Subcutaneous abdominal adipose tissue (tissue), 5 donors: Measurements from ENCODE around the gene CNTN3.

Source experiments
- H3K27ac ChIP-seq: one replicate; pipeline ENCODE4 v1.7.0; 2013; ENCODE audit warnings: low read depth, mild to moderate bottlenecking, inconsistent platforms, low read length, moderate library complexity
- H3K27me3 ChIP-seq, 5 donors: one replicate each; pipeline ENCODE4 v1.7.0; 2013; ENCODE audit warnings: low read length in 5 of 5, inconsistent platforms in 1 of 5; ENCODE audit not compliant: control insufficient read depth in 5 of 5, insufficient read depth in 4 of 5
- H3K36me3 ChIP-seq, 5 donors: one replicate each; pipeline ENCODE4 v1.7.0; 2013; ENCODE audit warnings: low read length in 5 of 5; ENCODE audit not compliant: control insufficient read depth in 5 of 5, insufficient read depth in 5 of 5
- H3K4me1 ChIP-seq, 5 donors: one replicate each; pipeline ENCODE4 v1.7.0; 2013; ENCODE audit warnings: low read length in 5 of 5, mild to moderate bottlenecking in 3 of 5, moderate library complexity in 1 of 5; ENCODE audit not compliant: control insufficient read depth in 5 of 5, insufficient read depth in 5 of 5
- H3K4me3 ChIP-seq, 5 donors: one replicate each; pipeline ENCODE4 v1.7.0; 2013; ENCODE audit warnings: low read length in 5 of 5, low read depth in 1 of 5
- H3K9ac ChIP-seq, 5 donors: one replicate each; pipeline ENCODE4 v1.7.0; 2013; ENCODE audit warnings: low read length in 5 of 5, mild to moderate bottlenecking in 4 of 5, moderate library complexity in 3 of 5
- H3K9me3 ChIP-seq, 5 donors: one replicate each; pipeline ENCODE4 v1.7.0; 2013; ENCODE audit warnings: low read length in 5 of 5; ENCODE audit not compliant: control insufficient read depth in 5 of 5
- donor health status: healthy.
- donor health status: healthy.
- donor health status: healthy.
- donor health status: healthy.
- donor health status: healthy.

The CNTN3 gene

GRCh38 chr3:74639681-74640080 is 25.2 kb upstream of the CNTN3 start:
- H3K27me3 ChIP-seq, result no peaks in the 10 kb centered on the region

GRCh38 chr3:74636981-74637380 is 22.5 kb upstream of the CNTN3 start:
- Histone ChIP-seq H3K4me3 (no peak overlapping the region), H3K36me3 (no peaks in the 10 kb centered on the region), H3K27ac (no peak overlapping the region), H3K27me3 (no peaks in the 10 kb centered on the region), H3K4me1 (no peaks in the 10 kb centered on the region), H3K9me3 (no peaks in the 10 kb centered on the region), H3K9ac (no peak overlapping the region)

More at GRCh38 chr3:74639681-74640080, 25.2 kb upstream of the CNTN3 start:
- H3K4me1 ChIP-seq, result peaks cover 0 to 11% (median 7%) of the 10 kb centered on the region in 5 donors
- H3K9me3 ChIP-seq, result no peaks in the 10 kb centered on the region
- no peaks in the 10 kb centered on the region for H3K36me3 ChIP-seq
- no peak overlapping the region for H3K27ac ChIP-seq
- H3K4me3 ChIP-seq, result no peak overlapping the region
- H3K9ac ChIP-seq, result no peak overlapping the region

GRCh38 chr3:74633021-74633420 is 18.6 kb upstream of the CNTN3 start:
- Histone ChIP-seq H3K27me3 (no peaks in the 10 kb centered on the region), H3K36me3 (no peaks in the 10 kb centered on the region), H3K4me3 (no peak overlapping the region), H3K9me3 (no peaks in the 10 kb centered on the region), H3K9ac (no peak overlapping the region), H3K4me1 (no peaks in the 10 kb centered on the region), H3K27ac (no peak overlapping the region)

- no peaks in the 10 kb centered on the region for H3K27me3 ChIP-seq
- H3K4me1 ChIP-seq, result no peaks in the 10 kb centered on the region
- no peaks in the 10 kb centered on the region for H3K36me3 ChIP-seq
- H3K9ac ChIP-seq, result no peak overlapping the region
- no peak overlapping the region for H3K27ac ChIP-seq
- no peaks in the 10 kb centered on the region for H3K9me3 ChIP-seq
- no peak overlapping the region for H3K4me3 ChIP-seq
These were observed 17.1 kb upstream of the CNTN3 start for GRCh38 chr3:74631351-74632140.

GRCh38 chr3:74630602-74631001 is 16.1 kb upstream of the CNTN3 start:
- H3K27ac ChIP-seq, result no peak overlapping the region
- H3K27me3 ChIP-seq, result no peaks in the 10 kb centered on the region
- no peaks in the 10 kb centered on the region for H3K4me1 ChIP-seq
- no peak overlapping the region for H3K9ac ChIP-seq
- no peaks in the 10 kb centered on the region for H3K36me3 ChIP-seq
- H3K9me3 ChIP-seq, result no peaks in the 10 kb centered on the region
- no peak overlapping the region for H3K4me3 ChIP-seq

- Histone ChIP-seq H3K36me3 (no peaks in the 10 kb centered on the region), H3K4me3 (no peak overlapping the region), H3K27ac (no peak overlapping the region), H3K27me3 (no peaks in the 10 kb centered on the region), H3K4me1 (no peaks in the 10 kb centered on the region), H3K9ac (no peak overlapping the region), H3K9me3 (no peaks in the 10 kb centered on the region)
These were observed 11.6 kb upstream of the CNTN3 start for GRCh38 chr3:74626011-74626410.

GRCh38 chr3:74624301-74624700 is 9.8 kb upstream of the CNTN3 start:
- Histone ChIP-seq H3K9me3 (no peaks in the 10 kb centered on the region), H3K27me3 (no peaks in the 10 kb centered on the region), H3K9ac (no peak overlapping the region), H3K36me3 (no peaks in the 10 kb centered on the region), H3K4me1 (no peaks in the 10 kb centered on the region), H3K4me3 (no peak overlapping the region), H3K27ac (no peak overlapping the region)

GRCh38 chr3:74623261-74623836 is 8.9 kb upstream of the CNTN3 start:
- H3K9ac ChIP-seq, result no peak overlapping the region
- H3K27ac ChIP-seq, result no peak overlapping the region
- no peaks in the 10 kb centered on the region for H3K9me3 ChIP-seq
- no peaks in the 10 kb centered on the region for H3K27me3 ChIP-seq
- H3K36me3 ChIP-seq, result no peaks in the 10 kb centered on the region
- no peaks in the 10 kb centered on the region for H3K4me1 ChIP-seq
- no peak overlapping the region for H3K4me3 ChIP-seq

GRCh38 chr3:74621581-74621980 is 7.1 kb upstream of the CNTN3 start:
- H3K4me3 ChIP-seq, result no peak overlapping the region

GRCh38 chr3:74617776-74618175 is 3.3 kb upstream of the CNTN3 start:
- Histone ChIP-seq H3K9ac (no peak overlapping the region), H3K4me3 (no peak overlapping the region), H3K9me3 (no peaks in the 10 kb centered on the region), H3K27me3 (peaks cover 0 to 10% (median 0%) of the 10 kb centered on the region in 5 donors), H3K36me3 (no peaks in the 10 kb centered on the region), H3K4me1 (peaks cover 0 to 19% (median 12%) of the 10 kb centered on the region in 5 donors), H3K27ac (no peak overlapping the region)

More at GRCh38 chr3:74621581-74621980, 7.1 kb upstream of the CNTN3 start:
- Histone ChIP-seq H3K9me3 (no peaks in the 10 kb centered on the region), H3K36me3 (no peaks in the 10 kb centered on the region), H3K4me1 (no peaks in the 10 kb centered on the region), H3K9ac (no peak overlapping the region), H3K27ac (no peak overlapping the region), H3K27me3 (no peaks in the 10 kb centered on the region)
